Gastrocnemius medialis (tissue), 4 donors: Measurements from ENCODE around the gene RAB14. TPM values are rescaled to one million over a fixed set of nuclear protein-coding genes. Genes with fewer than 3 reads are reported as not detected.

Experiments
- ATAC-seq, 2 donors: fragments of 150-250 bp; one replicate each; pipeline ENCODE4 v1.9.1; 2016
- DNase-seq, 2 donors: peaks; one replicate each; pipeline ENCODE4 v3.0.0-alpha.2; 2019
- H3K27ac ChIP-seq, 4 donors: fragments of 200-600 bp; sonication (generic); 1 replicate in 1 of 4; 2 replicates in 3 of 4; pipeline ENCODE4 v1.5.1; 2016 to 2018; ENCODE audit warnings: mild to moderate bottlenecking in 2 of 4, moderate library complexity in 1 of 4
- H3K27me3 ChIP-seq, 3 donors: fragments of 200-600 bp; sonication (generic) in 2 of 3; 1 replicate in 1 of 3; 2 replicates in 2 of 3; pipeline versions ENCODE4 v1.5.1 to v1.6.0; 2016 to 2019; ENCODE audit warnings: mild to moderate bottlenecking in 1 of 3, moderate library complexity in 1 of 3
- H3K36me3 ChIP-seq, 2 donors: fragments of 200-600 bp; sonication (generic) in 1 of 2; one replicate each; pipeline ENCODE4 v1.5.1; 2017 to 2018
- H3K4me1 ChIP-seq, 2 donors: fragments of 200-600 bp; sonication (generic) in 1 of 2; one replicate each; pipeline ENCODE4 v1.5.1; 2016 to 2017; ENCODE audit warnings: mild to moderate bottlenecking in 2 of 2
- H3K4me3 ChIP-seq, 4 donors: fragments of 200-600 bp; sonication (generic) in 3 of 4; 1 replicate in 1 of 4; 2 replicates in 3 of 4; pipeline ENCODE4 v1.5.1; 2016 to 2019; ENCODE audit warnings: mild to moderate bottlenecking in 2 of 4
- H3K9me3 ChIP-seq, 3 donors: fragments of 200-600 bp; sonication (generic) in 2 of 3; 1 replicate in 1 of 3; 2 replicates in 2 of 3; pipeline ENCODE4 v1.5.1; 2016 to 2019
- POLR2A ChIP-seq, 2 donors: fragments of 450-650 bp; IDR thresholded peaks; one replicate each; pipeline ENCODE4 v1.6.1; 2017; ENCODE audit warnings: antibody characterized with exemption in 2 of 2, mild to moderate bottlenecking in 2 of 2, moderate library complexity in 2 of 2
- in situ Hi-C, 4 donors: fragments of 200-750 bp; cut with MboI; loops; one replicate each; pipeline versions ENCODE4 v1.15.0 to v1.8.0; 2017; ENCODE audit warnings: low sequenced_read_pairs in 4 of 4
- intact Hi-C: fragments of 100-400 bp; cut with DNase I; formaldehyde crosslinking; loops from one replicate; pipeline ENCODE4 v1.15.1; 2023; ENCODE audit warnings: low total_unique reads
- total RNA-seq, 4 donors: library from RNA; depleted of rRNA; stranded (reverse); fragments of >200 nt; gene quantifications; one replicate each; pipeline versions ENCODE4 v1.1.0 to v1.2.3, GENCODE V29; 2016
- TF ChIP-seq, protein P1 (sequence below), 5 experiments: fragments of 450-650 bp in 3 of 5; fragments of 200-600 bp in 2 of 5; sonication (generic) in 2 of 5; IDR thresholded peaks in 4 of 5; conservative IDR thresholded peaks in 1 of 5; 1 replicate in 4 of 5; 2 replicates in 1 of 5; pipeline ENCODE4 v1.5.1; 2016 to 2019; ENCODE audit warnings: antibody characterized with exemption in 5 of 5, mild to moderate bottlenecking in 3 of 5, moderate library complexity in 3 of 5

Gene RAB14
- total RNA-seq, 4 donors from 2014 or later: 18.7 to 26.8 (median 19.5) TPM

DNA sequence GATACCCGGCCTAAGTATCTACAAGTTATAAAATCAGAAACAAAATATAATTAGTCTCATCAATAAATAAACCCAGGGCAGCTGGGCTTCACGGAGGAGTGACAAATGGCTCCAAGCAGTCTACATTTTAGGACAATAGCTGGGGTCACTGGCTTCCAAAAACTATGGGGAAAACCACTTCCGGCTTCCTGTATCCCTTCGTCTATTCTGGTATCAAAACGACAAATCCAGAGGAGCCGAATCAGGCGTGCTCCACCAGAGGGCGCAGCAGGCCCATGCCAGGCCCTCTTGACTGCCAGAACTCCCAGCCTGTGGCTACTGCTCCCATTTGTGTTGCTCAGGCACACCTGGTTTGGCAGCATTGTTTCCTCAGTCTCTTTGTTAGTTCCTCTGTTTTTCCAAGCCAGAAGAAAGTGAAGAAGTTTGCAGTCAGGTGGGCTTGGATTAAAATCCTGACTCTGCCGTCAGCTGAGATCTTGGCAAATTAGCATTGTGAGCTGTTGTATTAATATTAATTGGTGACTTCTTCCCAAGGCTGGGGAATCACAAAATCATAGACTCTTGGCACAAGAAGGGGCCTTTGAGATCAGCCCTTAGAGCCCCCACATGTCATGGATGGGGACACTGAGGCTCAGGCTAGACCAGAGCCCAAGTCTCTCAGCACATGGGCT, 11.6 kb upstream of the RAB14 start:
- Histone ChIP-seq H3K4me1 (peaks cover 0 to 6% of the 10 kb centered on the region in 2 donors), H3K27ac (peak overlapping the region; percentile 45 to 67 (median 49)), H3K27me3 (no peaks in the 10 kb centered on the region), H3K36me3 (no peaks in the 10 kb centered on the region), H3K9me3 (no peaks in the 10 kb centered on the region), H3K4me3 (no peak overlapping the region)
- intact Hi-C loops (loop anchor here (1.0 to 5.0 kb wide), 4 partner anchors 84 to 187 kb away; no protein-coding TSS in a partner anchor), in situ Hi-C loops (loop anchor here (5.0 to 25.0 kb wide), 4 partner anchors 52 to 184 kb away; partner anchors contain the start of gene GSN (in 1 of the 4))
- no peak for TF ChIP-seq POLR2A (IDR thresholded peaks at IDR 0.05)
- TF ChIP-seq, protein P1, sequence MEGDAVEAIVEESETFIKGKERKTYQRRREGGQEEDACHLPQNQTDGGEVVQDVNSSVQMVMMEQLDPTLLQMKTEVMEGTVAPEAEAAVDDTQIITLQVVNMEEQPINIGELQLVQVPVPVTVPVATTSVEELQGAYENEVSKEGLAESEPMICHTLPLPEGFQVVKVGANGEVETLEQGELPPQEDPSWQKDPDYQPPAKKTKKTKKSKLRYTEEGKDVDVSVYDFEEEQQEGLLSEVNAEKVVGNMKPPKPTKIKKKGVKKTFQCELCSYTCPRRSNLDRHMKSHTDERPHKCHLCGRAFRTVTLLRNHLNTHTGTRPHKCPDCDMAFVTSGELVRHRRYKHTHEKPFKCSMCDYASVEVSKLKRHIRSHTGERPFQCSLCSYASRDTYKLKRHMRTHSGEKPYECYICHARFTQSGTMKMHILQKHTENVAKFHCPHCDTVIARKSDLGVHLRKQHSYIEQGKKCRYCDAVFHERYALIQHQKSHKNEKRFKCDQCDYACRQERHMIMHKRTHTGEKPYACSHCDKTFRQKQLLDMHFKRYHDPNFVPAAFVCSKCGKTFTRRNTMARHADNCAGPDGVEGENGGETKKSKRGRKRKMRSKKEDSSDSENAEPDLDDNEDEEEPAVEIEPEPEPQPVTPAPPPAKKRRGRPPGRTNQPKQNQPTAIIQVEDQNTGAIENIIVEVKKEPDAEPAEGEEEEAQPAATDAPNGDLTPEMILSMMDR (IDR thresholded peaks at IDR 0.05 in 4 of 5, conservative IDR thresholded peaks at IDR 0.05 in 1 of 5): peak; percentile 90 to 97 (median 95)
- ATAC-seq (peak; percentile 97 to 98), DNase-seq (peak; percentile 63 to 85)

DNA sequence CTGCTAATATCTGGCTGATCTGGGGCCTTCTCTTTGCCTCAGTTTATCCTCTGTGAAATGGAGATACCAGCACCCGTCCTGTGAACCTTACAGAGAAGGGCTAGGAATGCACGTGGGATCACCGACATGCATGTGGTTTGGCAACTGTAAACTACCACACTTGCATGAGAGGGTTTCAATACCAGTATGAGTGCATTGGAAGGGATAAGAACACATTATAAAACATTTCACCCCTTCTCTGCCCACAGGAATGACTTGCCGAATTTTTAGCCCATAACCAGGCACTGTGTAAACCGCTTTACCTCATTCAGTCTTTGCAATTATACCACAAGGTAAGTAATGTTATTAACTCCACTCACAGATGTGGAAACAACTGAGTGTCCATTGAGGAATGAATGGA, 8.9 kb upstream of the RAB14 start:
- Histone ChIP-seq H3K9me3 (no peaks in the 10 kb centered on the region), H3K4me3 (no peak overlapping the region), H3K36me3 (no peaks in the 10 kb centered on the region), H3K27me3 (no peaks in the 10 kb centered on the region), H3K27ac (no peak overlapping the region), H3K4me1 (peaks cover 0 to 6% of the 10 kb centered on the region in 2 donors)
- ATAC-seq (no peak), DNase-seq (no peak)
- in situ Hi-C loops (loop anchor here (5.0 to 25.0 kb wide), 4 partner anchors 54 to 187 kb away; partner anchors contain the start of gene GSN (in 1 of the 4)), intact Hi-C loops (loop anchor here (5.0 kb wide), 3 partner anchors 87 to 167 kb away; no protein-coding TSS in a partner anchor)
- TF ChIP-seq, protein P1 (IDR thresholded peaks at IDR 0.05 in 4 of 5, conservative IDR thresholded peaks at IDR 0.05 in 1 of 5): no peak
- no peak for TF ChIP-seq POLR2A (IDR thresholded peaks at IDR 0.05)

DNA sequence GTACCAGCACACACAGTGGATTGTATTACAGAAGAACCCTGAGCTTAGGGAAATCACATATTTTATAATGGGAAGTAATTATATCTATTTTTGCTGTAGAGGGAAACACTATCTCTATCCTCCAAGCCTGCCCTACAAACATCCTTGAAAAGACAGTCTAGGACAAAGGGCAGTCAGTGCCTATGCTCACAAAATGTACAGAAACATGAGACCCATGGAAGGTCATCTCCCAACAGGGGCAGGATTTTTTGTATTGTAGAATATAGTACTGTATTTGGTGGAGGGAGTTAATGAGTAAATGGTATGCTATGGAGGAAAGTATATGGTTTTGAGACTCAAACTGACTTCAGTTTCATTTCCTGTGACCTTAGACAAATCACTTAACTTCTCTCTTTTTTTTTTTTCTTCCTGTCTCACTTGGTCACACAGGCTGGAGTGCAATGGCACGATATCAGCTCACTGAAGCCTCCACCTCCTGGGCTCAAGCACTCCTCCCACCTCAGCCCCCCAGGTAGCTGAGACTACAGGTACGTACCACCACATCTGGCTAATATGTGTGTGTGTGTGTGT, 5.8 kb upstream of the RAB14 start:
- no peak overlapping the region for H3K4me3 ChIP-seq
- no peaks in the 10 kb centered on the region for H3K36me3 ChIP-seq
- peaks cover 0 to under 1% of the 10 kb centered on the region in 2 donors for H3K4me1 ChIP-seq
- ATAC-seq: no peak
- H3K27ac ChIP-seq: no peak overlapping the region
- intact Hi-C loops: no loop called here
- in situ Hi-C loops: loop anchor here in 1 of 4 donors (25.0 kb wide), 1 partner anchor 105 kb away; no protein-coding TSS in a partner anchor
- DNase-seq: no peak
- TF ChIP-seq, protein P1 (IDR thresholded peaks at IDR 0.05 in 4 of 5, conservative IDR thresholded peaks at IDR 0.05 in 1 of 5): no peak
- no peak for TF ChIP-seq POLR2A (IDR thresholded peaks at IDR 0.05)
- H3K9me3 ChIP-seq: no peaks in the 10 kb centered on the region
- no peaks in the 10 kb centered on the region for H3K27me3 ChIP-seq

DNA sequence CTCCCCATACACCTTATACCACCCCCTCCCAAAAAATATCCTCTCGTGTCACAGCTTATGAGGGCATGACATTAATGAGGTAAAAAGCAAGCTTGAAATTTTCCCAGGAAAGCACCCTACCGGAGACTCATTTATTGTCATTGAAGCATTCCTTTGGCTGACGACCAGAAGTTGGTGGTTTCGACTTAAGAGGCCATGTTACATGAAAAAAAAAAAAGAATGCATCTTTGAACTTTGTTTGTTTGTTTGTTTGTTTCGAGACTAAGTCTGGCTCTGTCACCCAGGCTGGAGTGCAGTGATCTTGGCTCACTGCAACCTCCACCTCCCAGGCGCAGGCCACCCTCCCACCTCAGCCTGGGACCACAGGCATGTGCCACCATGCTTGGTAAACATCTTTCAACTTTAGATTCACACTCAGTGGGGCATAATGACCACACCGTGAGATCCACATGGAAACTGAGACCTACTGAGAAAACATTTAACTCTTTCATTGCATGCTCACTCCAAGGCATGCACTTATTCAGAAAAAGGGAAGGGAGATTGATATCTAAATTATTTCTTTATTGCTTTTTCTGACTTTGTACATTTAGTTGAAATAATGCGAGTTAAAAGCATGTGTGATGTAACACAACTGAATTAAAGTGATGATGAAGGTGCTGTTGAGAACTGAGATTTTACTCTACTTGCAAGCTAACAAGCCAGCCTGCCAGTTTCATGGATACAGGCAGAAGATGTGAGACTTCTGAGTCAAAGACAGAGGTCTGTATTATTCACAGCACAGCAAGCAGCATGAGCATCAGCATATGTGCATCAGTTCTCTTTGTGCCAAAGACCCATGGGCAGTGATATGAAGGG, 5.1 kb upstream of the RAB14 start:
- intact Hi-C loops: no loop called here

More for the DNA sequence above, 5.1 kb upstream of the RAB14 start:
- no peak overlapping the region for H3K27ac ChIP-seq
- peaks cover 0 to 4% of the 10 kb centered on the region in 2 donors for H3K4me1 ChIP-seq
- in situ Hi-C loops: loop anchor here in 1 of 4 donors (25.0 kb wide), 1 partner anchor 106 kb away; no protein-coding TSS in a partner anchor
- no peaks in the 10 kb centered on the region for H3K36me3 ChIP-seq
- TF ChIP-seq POLR2A (IDR thresholded peaks at IDR 0.05): no peak
- TF ChIP-seq, protein P1 (IDR thresholded peaks at IDR 0.05 in 4 of 5, conservative IDR thresholded peaks at IDR 0.05 in 1 of 5): no peak
- DNase-seq (no peak), ATAC-seq (no peak)
- H3K9me3 ChIP-seq: no peaks in the 10 kb centered on the region
- no peaks in the 10 kb centered on the region for H3K27me3 ChIP-seq
- H3K4me3 ChIP-seq: no peak overlapping the region
